ENCODE results near the gene GAB2.

- TF ChIP-seq CTCF (IDR thresholded peaks at IDR 0.05) (no peak), POLR2A (IDR thresholded peaks at IDR 0.05; ENCODE audit: low read depth) (no peak), EP300 (IDR thresholded peaks at IDR 0.05) (no peak)
Measured at GRCh38 chr11:78224506-78224905, 193.1 kb downstream of the GAB2 start.
